ENCODE results near the gene KDM8. TPM values are rescaled to one million over a fixed set of nuclear protein-coding genes. Genes with fewer than 3 reads are reported as not detected.

KDM8 gene
- total RNA-seq, 2 donors from 2014 or later, result 1.5 to 9.0 TPM

DNA sequence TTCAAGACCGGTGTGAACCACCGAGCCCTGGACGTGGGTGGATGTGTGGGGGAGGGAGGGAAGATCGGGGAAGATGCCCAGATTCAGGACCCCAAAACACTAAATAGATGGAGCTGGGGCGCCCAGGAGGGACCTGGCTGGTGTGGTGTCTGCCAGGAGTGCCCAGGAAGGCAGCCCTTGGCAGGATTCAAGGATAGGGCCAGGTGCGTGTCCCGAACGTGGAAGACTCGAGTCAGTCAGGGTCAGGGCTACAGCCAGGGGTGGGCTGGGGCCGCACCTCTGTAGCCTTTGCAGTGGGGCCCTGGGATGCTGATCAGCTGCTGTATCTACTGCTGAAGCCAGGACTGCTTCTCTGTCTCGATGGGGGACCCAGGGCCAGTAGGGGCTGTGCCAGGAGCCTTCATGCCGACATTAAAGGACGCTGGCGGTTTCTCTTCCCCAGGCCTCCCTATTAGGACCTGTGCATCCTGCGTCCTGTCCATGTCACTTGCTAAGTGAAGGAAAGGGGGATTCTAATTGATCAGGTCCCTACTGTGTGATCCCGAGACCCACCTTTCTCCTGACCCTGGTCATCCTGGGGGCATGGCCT is 13.1 kb downstream of the KDM8 start:
- DNase-seq (ENCODE audit: low spot score) (no peak), ATAC-seq (ENCODE audit: insufficient number of reproducible peaks, low FRiP score, low read depth) (no peak)
- TF ChIP-seq, protein P1, sequence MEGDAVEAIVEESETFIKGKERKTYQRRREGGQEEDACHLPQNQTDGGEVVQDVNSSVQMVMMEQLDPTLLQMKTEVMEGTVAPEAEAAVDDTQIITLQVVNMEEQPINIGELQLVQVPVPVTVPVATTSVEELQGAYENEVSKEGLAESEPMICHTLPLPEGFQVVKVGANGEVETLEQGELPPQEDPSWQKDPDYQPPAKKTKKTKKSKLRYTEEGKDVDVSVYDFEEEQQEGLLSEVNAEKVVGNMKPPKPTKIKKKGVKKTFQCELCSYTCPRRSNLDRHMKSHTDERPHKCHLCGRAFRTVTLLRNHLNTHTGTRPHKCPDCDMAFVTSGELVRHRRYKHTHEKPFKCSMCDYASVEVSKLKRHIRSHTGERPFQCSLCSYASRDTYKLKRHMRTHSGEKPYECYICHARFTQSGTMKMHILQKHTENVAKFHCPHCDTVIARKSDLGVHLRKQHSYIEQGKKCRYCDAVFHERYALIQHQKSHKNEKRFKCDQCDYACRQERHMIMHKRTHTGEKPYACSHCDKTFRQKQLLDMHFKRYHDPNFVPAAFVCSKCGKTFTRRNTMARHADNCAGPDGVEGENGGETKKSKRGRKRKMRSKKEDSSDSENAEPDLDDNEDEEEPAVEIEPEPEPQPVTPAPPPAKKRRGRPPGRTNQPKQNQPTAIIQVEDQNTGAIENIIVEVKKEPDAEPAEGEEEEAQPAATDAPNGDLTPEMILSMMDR (IDR thresholded peaks at IDR 0.05), result no peak
- H3K9me3 ChIP-seq, result no peaks in the 10 kb centered on the region
- peak overlapping the region in 1 of 2 donors; percentile 55 for H3K27ac ChIP-seq
- H3K27me3 ChIP-seq (replicated peaks; ENCODE audit: insufficient read depth), result no peaks in the 10 kb centered on the region
- no peak overlapping the region for H3K4me3 ChIP-seq
- H3K4me1 ChIP-seq (ENCODE audit: control insufficient read depth in 1 of 2, low read depth in 2 of 2), result no peaks in the 10 kb centered on the region
- peaks cover 3% of the 10 kb centered on the region for H3K36me3 ChIP-seq

DNA sequence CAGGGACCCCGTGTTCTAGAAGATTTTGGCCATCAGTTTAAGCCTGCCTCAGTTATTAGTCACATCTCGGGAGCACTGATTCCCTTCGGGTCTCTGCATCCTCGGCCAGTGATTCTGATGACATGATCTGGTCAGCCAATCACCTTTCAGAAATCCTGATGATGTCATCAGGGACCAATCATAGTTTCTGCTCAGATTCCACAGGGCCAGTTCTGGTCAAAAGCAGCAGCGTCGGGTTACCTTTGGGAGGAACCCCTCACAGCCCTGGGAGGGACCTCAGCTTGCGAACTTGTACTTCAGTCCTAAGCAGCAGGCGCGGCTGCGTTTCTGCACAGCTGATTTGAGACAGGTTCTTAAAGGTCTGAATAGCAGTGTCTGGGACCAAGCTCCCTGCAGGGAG is 13.9 kb downstream of the KDM8 start:
- Histone ChIP-seq H3K4me3 (peak overlapping the region; percentile 35), H3K36me3 (peaks cover 3% of the 10 kb centered on the region), H3K27me3 (replicated peaks; ENCODE audit: insufficient read depth) (no peaks in the 10 kb centered on the region), H3K4me1 (ENCODE audit: control insufficient read depth in 1 of 2, low read depth in 2 of 2) (peaks cover 0 to under 1% of the 10 kb centered on the region in 2 donors), H3K27ac (peak overlapping the region in 1 of 2 donors; percentile 55), H3K9me3 (no peaks in the 10 kb centered on the region)
- DNase-seq (ENCODE audit: low spot score) (no peak), ATAC-seq (ENCODE audit: insufficient number of reproducible peaks, low FRiP score, low read depth) (peak; percentile 63)
- TF ChIP-seq, protein P1 (IDR thresholded peaks at IDR 0.05), result no peak

DNA sequence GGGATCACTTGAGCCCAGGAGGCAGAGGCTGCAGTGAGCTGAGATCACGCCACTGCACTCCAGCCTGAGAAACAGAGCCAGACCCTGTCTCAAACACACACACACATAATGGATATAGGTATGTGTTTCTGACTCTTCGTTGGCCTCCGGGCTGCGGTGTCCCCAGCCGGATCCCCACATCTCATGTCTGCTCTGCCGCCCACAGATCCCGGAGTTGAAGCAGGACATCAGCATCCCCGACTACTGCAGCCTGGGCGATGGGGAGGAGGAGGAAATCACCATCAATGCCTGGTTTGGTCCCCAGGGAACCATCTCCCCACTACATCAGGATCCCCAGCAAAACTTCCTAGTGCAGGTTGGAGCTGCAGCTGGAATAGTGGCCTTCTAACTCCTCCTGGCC is 15.4 kb downstream of the KDM8 start:
- Histone ChIP-seq H3K27ac (no peak overlapping the region), H3K4me3 (no peak overlapping the region), H3K27me3 (replicated peaks; ENCODE audit: insufficient read depth) (no peaks in the 10 kb centered on the region), H3K4me1 (ENCODE audit: control insufficient read depth in 1 of 2, low read depth in 2 of 2) (peaks cover 0 to 12% of the 10 kb centered on the region in 2 donors), H3K36me3 (peaks cover 3% of the 10 kb centered on the region), H3K9me3 (no peaks in the 10 kb centered on the region)
- ATAC-seq (ENCODE audit: insufficient number of reproducible peaks, low FRiP score, low read depth) (no peak), DNase-seq (ENCODE audit: low spot score) (no peak)
- TF ChIP-seq, protein P1 (IDR thresholded peaks at IDR 0.05), result no peak

DNA sequence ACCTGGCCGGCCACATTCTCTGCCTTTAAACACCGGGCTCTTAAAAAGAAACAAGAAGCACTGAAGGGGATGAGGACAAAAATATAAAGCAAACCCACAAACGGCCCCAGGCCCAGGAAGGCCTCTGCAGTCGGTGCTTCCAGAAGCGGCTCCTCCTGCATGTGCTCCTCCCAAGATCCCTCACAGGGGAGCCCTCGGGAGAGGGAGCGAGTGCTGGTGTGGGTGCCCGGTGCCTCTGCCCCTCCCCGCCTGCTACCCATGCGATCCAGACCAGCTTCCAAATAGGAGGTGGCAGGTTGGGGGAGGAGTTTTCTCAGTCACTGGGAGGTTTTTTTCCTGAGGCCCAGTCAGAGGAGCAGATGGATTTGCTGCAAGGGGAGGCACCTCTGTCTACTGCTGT is 15.8 kb downstream of the KDM8 start:
- Histone ChIP-seq H3K27ac (no peak overlapping the region), H3K36me3 (peaks cover 3% of the 10 kb centered on the region), H3K27me3 (replicated peaks; ENCODE audit: insufficient read depth) (no peaks in the 10 kb centered on the region), H3K9me3 (no peaks in the 10 kb centered on the region), H3K4me1 (ENCODE audit: control insufficient read depth in 1 of 2, low read depth in 2 of 2) (peaks cover 0 to 12% of the 10 kb centered on the region in 2 donors), H3K4me3 (no peak overlapping the region)
- TF ChIP-seq, protein P1 (IDR thresholded peaks at IDR 0.05), result no peak
- no peak for ATAC-seq (ENCODE audit: insufficient number of reproducible peaks, low FRiP score, low read depth)
- DNase-seq (ENCODE audit: low spot score), result no peak

DNA sequence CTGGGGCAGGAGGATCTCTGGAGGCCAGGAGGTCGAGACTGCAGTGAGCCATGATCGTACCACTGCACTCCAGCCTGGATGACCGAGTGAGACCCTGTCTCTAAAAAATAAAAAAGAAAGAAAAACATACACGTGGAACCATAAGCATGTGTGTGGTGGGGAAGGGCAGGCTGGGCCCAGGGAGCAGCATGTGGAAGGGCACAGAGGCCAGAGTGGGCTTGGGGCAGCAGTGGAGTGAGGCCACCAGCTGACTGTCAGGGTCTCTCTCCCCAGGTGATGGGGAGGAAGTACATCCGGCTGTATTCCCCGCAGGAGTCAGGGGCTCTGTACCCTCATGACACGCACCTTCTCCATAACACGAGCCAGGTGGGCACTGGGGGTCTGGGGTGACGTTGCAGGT is 16.8 kb downstream of the KDM8 start:
- no peak overlapping the region for H3K4me3 ChIP-seq
- H3K9me3 ChIP-seq, result no peaks in the 10 kb centered on the region
- TF ChIP-seq, protein P1 (IDR thresholded peaks at IDR 0.05), result no peak
- no peaks in the 10 kb centered on the region for H3K27me3 ChIP-seq (replicated peaks; ENCODE audit: insufficient read depth)
- peaks cover 12% of the 10 kb centered on the region for H3K36me3 ChIP-seq
- DNase-seq (ENCODE audit: low spot score) (no peak), ATAC-seq (ENCODE audit: insufficient number of reproducible peaks, low FRiP score, low read depth) (no peak)
- H3K27ac ChIP-seq, result no peak overlapping the region
- H3K4me1 ChIP-seq (ENCODE audit: control insufficient read depth in 1 of 2, low read depth in 2 of 2), result peaks cover 0 to 12% of the 10 kb centered on the region in 2 donors

All from thoracic aorta (tissue), 2 donors.